Right renal pelvis (tissue), 4 donors: ENCODE measurements around the gene HOXA6. TPM values are rescaled to one million over a fixed set of nuclear protein-coding genes. Genes with fewer than 3 reads are reported as not detected.

Experiments used
- DNase-seq, 4 donors: peaks; one replicate each; pipeline ENCODE4 v3.0.0-alpha.2; 2013; ENCODE audit warnings: low read depth in 4 of 4, low spot score in 3 of 4, missing footprints in 1 of 4
- polyA plus RNA-seq, 4 donors: library from polyadenylated mRNA; unstranded; fragments of 120-200 nt; gene quantifications; one replicate each; pipeline ENCODE4 v1.2.1, GENCODE V29; 2013; ENCODE audit not compliant: insufficient read length in 4 of 4

The HOXA6 gene
- polyA plus RNA-seq: 10 to 100 TPM; 24.3 to 43.2 (median 29.4) TPM

DNA sequence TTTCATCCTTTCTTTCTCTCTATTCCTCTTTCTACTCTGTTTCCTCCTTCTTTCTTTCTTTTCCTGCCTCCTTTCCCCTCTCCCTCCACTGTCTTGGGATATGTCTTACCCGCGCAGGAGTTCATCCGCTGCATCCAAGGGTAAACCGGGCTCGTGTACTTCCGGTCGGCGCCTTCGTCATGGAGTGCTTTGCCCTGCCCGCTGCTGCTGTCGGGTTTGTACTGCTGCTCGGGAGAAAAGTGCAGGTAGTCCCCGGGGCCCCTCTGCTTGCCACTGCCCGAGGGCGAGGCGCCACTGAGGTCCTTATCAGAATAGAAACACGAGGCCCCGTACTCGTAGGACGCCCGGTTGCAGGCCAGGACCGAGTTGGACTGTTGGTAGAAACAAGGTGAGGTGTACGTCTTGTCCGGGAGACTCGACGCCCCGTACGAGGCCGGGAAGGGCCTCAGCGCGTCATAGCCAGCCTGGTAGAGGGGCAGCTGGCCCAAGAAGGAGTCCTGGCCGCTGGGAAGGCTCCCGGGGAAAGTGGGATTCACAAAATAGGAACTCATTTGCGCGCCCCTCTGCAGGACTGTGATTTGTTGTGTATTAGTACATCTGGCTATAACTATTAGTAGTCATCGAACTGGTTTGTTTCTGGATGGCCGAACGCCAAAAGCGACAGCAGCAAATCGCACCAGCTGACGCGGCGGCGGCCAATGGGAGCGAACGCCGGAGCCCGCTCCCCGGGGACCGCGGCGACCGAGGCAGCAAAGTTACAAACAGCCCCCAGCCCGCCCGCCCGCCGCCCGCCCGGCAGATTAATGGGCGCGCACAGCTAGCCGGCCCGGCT is at the start of gene HOXA6:
TSS of gene HOXA6 (minus strand) at position 576 of the 832 bp plus-strand sequence. CDS start at position 551, 25 bp downstream.
- no peak for DNase-seq

DNA sequence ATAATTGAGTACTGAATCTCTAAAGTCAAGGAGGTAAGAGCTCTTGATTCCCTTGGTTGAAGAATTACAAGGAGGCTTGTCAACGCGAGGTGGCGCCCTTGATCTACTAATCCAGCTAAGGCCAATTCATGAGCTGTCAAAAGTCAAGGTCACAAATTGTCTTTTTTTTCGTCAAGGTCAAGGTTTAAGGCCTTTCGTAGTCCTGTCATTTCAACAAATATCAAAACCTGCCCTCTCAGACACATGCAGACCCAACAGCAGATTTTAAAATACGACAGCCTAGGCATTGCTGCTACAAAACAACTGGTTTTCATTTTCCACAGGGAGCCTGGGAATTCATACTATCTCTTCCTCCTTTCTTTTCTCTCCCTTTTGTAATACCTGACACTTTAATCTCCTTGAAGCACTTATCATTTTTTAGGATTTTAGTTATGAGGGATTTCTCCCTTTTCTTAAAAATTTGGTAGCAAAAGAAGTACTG is 48.8 kb upstream of the HOXA6 start:
- peak in 1 of 4 donors; percentile 79 for DNase-seq

DNA sequence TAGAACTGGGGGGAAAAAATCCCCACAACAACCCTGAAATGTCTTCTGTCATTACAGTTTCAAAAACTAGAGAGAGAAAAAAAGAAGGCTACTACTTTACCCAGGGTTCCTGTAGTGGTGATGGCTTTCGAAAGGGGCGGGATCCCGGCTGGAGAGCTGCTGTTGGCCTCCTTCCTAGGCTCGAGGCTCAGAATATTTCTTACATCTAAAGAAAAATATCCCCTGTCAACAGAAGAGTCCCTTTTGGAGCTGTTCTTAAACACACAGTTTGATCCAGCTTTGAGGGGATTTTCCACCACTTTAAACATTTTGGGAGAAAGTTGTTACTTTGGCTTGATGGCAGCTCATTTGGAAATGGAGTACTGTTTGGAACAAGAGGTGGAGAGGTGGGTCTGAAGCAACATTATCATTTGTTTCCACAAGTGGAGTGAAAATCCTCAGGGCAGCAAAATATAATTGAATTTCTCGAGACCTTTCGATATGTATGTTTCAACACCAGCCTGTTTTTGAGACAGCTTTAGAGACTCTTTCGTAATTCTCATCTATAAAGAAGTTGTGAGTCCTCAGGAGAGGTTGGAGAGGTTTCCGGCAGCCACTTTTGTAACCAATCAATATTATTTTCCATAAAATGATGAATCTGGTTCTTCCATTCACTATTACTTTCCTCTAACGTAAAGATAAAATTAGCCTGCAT is 47.3 kb upstream of the HOXA6 start:
- no peak for DNase-seq

DNA sequence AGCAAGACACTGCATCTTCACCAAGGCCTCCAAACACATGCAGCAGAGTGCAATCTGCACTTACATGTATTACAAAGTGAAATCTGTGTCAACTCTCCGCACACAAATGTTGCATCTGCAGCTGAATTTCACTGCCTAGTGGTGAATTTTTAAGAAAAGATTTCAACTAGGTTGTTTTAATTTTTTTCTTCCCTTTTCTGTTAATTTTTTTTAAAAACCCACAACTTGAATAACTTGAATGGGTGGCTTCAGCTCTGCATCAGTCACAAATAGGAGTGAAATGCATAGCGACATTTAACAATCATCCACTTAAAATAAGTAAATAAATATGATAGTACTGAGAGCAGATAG is 46.4 kb upstream of the HOXA6 start:
- DNase-seq: no peak

DNA sequence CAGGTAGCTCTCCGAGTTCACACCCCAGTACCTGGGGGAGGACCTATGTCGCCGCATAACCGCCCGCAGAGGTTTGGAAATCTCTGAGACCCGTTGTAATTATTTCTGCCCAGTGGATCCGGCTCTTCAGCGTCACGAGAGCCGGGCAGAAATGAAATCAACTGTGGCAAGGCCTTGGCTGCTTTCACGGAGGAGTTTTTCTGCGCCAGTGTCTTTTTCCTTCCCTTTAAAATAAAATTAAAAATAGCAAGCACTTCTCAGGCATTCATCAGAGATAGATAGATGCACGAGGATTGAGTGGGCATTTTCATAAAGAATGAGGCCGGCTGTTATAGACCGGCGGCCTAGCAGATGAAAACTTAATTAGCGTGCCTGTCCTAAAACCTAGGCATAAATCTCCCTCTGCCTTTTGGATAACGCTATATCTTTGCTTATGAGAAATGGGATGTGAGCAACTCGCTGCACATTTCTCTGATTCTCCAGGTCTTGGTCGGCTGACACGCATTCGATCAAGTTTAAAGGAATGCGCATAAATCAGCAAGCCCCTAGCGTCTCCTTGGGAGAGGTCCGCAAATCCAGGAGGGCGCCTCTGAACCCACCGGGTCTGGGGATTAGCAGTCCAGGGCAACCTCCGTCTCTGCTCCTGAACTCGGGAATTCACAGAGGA is 45.9 kb upstream of the HOXA6 start:
- DNase-seq: no peak

DNA sequence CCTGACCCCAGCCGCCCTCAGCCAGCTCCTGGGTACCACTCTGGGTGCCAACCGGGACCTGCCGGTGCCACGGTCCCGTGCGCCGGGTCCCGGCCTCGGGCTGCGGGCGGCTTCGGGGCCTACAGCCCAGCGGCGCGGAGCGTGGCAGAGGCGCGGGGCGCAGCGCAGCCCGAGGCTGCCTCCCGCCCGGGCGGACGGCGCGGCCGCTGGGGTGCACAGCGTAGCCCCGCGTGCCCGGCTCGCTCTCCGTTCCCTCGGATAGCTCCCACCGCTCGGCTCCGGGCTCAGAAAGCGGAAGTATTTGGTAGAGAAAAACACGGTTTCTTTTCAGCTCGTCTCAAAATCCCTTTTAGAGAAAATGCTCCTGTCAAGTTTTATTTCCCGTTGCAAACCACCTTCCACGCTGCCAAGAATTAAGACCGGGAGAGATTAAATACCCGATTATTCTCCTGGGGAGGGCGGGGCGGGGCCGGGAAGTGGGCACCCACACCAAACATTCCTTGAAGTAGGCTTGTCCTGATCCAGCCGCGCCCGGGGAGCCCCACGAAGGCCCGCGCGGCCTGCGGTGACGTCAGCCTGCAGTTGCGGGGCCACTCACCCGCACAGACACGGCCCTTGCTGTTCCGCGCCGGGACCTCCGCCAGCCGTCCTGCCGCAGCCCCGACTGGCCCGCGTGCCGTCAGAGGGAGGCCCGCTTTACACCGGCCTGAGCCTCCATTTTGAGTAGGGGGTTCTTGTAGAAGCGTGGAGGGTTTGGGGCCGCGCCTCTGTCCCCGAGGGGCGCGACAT is 45.2 kb upstream of the HOXA6 start:
- DNase-seq: no peak

DNA sequence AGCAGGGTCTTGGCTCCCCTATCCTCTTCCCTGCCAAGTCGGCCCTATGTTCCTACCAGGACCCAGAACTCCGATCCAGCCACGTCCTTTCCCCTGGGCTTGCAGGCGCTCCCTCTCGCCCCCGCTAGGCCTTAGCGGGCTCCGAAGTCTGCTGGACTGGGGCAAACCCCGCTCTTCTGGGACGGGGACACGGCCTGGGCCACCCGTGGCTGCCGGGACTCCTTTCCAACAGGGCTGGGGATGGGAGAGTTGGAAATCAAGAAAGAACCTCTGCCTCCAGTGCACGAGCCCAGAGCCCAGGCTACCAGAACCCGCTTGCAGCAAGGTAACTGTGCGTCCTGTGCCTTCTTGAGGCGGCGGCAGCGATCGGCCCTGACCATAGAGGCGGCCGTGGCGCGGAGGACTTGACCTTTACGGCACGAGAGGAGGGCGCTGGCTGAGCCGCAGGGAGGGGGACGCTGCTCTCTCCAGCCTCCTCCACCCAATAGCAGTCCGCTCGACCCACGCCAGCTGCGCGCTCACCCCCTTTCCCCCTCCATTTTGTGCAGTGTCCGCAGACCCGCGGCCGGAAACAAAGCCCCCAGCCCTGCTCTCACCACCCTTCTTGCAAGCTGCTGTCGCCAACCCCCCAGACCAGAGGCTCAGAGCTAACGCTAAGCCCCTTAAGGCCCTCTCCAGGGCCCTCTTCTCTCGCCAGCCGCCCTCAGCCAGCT is 44.4 kb upstream of the HOXA6 start:
- no peak for DNase-seq

DNA sequence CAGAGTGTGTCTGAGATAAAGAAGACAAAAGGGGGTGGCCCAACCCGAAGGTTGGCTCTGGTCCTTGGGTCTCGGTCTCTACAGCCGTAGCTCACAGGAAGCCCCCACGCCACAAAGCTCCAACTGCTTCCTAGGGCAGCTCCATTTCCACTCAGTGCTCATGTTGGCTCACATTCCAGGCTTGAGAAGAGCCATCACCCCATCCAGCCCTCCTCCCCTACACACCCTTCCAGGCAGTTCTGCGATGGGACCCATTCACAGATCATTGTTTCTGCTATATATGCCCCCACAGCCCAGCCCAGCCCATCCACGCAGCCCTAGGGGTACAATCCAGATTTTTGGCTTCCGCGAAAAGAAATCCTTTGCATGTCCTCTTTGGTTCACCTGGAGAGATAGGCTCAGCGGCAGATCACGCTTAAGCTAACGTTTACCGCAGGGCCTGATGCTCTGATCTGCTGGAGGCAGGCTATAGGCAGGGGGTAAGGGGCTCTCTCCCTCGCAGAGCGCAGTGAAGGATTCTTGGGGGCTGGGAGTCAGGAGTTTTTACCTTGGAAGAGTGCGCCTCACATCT is 43.7 kb upstream of the HOXA6 start:
- no peak for DNase-seq

DNA sequence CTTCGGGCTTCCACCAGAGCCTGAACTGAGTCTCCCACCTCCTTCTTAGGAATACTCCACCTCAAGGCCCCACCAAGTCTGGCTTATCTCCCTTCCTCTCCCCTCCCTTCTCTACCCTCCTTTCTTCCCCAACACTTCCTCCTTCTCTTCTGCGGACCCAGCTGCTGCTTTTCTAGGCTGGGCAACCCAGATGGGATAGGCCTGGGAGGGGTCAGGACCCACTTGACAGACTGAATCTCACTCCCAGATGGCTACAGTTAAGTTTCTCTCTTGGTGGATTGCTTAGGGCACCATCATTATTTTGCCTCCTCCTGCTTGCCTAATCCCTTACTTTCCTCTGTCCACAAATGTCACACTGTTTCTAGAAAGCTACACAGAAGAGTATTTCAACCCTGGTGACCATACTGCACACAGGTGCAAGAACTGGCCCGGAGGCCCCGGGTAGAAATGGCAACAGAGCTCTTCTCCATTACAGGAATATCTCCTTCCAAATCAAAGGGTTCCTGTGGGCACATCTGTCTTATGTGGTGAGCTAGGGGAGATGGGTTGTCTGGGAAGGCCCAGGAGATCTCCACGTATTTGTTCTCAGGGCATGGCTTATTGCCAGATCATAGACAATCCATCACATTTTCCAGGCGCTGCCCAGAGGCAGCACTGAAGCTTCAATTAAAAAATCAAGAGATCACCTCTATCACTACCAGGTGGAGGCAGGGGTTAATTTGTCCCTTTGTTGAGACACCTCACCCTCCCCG is 42.6 kb upstream of the HOXA6 start:
- no peak for DNase-seq

DNA sequence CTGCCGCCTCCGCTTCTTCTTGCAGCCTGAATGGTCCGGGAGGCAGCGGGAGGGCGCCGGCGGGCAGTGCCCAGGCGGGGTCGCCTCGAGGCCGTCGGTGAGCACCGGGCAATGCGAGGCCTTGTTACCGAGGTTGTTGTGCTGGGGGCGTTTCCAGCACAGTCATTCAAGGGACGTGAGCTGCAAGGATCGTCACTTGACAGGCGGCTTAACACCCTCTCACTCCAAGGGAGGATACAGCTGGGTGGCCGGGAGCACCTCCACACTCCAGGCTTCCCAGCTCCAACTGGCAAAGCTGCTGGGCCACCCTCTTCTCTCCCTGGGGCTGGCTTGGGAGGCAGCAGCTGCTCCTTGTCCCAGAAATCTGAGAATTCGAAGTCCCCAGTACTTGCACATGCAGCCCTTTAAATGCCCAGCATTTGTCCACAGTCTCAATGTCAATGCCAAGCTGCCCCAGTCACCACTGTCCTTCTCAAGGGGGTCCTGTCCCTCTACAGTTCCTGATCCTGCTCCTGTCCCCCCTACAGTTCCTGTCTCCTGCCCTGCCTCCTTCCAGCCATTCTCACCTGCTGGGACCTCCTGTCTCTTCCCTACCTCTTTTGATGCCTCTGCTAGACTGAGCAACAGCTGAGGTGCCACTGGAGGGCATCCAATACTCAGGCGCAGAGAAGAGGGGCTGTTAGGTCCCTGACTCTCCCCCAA is 41.9 kb upstream of the HOXA6 start:
- DNase-seq: no peak

DNA sequence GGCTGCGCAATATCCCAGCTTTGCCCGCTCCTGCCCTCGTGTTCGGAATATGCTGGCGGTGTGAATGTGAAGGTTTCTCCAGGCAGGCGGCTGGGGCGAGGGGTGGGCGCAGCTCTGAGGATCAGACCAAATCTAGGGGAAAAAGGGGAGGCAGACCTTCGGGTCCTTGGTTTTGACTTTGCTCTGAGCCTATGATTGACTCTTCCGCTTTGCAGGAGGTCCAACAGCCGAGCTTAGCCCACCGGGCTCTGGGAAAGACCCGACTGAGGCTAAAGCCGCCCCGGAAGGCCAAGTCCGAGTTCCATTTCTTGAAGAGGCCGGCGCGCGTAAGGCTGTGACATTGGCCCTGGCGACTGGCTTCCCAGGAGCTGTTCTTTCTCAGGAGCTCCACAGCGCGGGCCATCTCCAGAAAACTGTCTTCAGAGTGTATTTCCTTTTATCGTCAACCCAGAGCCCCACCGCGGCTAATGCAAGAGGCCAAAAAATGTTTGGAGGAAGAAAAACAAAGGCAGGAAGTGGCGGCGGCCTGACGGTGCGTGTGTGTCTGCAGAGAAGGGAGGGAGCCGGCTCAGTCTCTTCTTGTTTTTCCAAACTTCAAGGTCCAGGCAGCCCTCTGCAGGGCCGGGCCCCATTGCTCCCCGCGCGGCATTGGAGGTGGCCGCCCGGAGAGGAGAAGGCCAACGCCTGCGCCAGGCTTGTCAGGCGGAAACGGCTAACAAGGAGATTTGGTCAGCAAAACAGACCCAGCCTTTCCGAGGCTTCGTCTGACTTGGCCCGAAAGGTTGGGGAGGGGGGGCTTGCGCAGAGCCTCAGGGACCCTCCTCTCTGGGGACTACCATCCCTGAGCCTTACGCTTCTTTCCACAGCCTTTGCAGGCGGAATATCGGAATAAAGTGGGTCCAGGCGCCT is 41.1 kb upstream of the HOXA6 start:
- no peak for DNase-seq

DNA sequence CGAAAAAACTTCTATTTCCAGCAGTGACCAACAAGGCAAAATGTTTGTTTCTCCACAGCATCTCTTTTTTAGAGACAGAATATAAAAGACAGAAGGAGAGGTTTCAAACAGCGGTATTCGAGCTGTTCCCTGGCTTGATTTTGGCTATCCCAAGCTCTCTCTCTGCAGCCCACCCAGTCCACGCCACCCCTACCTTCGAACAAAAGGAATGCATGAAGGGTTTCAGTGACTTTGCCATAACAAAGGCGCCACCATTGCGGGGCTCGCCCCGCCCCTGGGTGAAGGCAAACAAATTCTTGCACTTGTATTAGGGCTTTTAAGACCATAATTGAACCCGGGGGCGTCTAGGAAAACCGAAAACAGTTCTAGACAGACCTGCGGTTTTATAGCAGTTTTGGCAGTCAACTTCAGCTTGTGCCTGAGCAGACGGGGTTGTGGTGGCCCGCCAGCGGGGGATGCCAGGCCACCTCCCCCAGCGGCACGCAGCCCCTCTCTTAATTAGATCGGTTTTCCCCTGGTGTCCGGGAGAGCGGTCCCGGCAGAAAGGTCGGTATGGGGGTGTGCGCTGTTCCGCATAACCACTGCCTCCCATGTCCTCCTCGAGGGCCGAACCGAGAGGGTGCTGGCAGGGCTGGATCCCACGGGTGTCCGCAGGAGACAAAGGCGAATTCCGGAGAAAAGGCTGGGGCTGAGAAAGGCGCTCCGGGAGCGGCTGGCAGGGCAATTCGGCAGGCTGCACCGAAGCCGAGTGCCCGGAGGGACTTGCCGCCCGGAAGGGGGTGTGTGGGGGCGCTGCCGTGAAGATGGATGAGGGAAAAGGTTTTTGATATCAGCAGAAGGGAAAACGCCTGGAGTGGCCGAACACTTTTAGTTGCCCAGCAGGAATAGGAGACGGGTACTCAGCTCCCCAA is 40.2 kb upstream of the HOXA6 start:
- DNase-seq: no peak

DNA sequence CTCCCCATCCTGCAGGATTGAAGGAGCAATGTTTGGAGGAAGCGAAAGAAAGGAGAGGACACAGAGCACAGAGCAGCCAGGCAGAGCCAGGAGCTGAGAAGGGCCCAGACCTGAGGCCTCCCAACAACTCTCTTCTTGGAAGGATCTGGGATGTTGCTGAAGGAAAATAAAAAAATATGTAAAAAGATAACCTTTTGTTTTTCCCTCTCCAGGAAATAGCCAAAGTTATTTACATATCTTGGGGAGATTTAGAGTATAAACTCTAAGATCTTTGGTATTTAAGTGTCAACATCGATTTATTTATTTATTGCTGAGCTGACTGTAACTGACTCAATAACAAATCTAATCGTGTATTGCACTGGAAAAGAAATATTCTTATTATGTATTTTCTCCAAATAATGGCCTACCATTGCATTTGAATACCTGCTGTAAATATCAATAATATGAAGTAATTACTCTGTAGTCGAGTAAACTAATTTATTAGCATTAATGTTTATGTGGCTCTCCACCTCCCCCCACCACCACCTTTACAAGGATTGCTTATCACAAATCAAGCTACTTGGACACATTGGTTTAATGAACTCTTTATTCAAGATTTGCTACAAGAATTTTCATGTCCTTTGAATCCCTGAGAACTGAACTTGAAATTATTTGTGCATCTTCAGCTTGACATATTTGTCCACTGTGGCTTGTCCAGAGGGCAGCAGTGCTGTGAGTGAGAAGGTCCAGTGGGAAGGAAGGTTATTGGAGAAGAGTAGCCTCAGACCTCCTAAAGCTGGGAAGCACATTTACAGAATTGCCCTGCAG is 39.3 kb upstream of the HOXA6 start:
- no peak for DNase-seq

DNA sequence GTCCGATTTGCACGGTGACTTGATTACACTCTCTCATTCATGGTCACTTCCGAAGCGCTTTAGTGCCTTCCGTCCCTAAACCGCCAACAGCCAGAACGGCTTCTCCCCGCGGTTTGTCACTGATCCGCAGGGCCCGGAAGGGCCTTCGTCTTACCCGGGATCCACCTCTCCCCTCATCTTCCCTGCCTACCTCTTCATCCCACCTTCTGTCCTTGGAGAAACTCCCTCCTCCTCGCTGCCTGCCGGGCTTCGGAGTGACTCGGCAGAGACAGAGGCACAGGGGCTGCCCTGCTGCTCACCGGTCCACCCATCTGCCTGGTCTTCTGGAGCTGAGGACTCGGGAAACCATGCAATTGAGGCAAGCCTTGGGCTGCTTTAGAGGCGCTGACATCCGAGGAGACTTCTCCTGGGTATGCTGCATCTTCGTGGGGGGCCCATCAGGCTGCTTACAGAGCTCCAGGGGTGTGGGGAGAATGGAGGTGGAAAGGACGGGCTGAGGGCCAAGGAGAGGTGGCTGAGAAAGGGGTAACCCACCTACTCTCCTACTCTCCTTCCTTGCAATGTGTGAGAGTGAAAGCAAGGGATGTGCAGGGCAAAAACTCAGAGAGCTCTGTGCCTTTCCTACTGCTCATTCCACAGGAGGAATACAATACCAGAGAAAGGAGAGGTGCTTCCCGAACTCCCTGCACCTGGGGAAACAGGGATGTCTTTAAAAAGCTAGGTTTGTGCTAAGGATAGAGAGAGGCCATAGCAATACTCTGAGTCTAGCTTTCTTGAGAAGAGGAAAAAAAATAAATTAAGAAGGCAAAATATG is 38.5 kb upstream of the HOXA6 start:
- no peak for DNase-seq
